Measurements from ENCODE around the gene RABGAP1.
A peak's percentile ranks its signal among the peaks of the same experiment; 100 is the strongest.

RABGAP1 gene

GRCh38 chr9:122912964-122913673 is 27.7 kb upstream of the RABGAP1 start, which contains the start of gene ZBTB6 (continued):
- TF ChIP-seq IKZF3 (tag by site-specific recombination; IDR thresholded peaks at IDR 0.05) (peak; percentile 74), ZNF133 (tag by site-specific recombination; IDR thresholded peaks at IDR 0.05) (no peak), ZEB2 (tag by site-specific recombination; IDR thresholded peaks at IDR 0.05) (peak; percentile 39; the same call in 1 of the 2 replicates)

- no peak for TF ChIP-seq ZSCAN16 (tag by site-specific recombination; IDR thresholded peaks at IDR 0.05)
- no peak for TF ChIP-seq ZNF24 (tag by site-specific recombination; IDR thresholded peaks at IDR 0.05)
- TF ChIP-seq GLIS1 (tag by site-specific recombination; IDR thresholded peaks at IDR 0.05) = no peak
- no peak for TF ChIP-seq ZNF645 (tag by site-specific recombination; IDR thresholded peaks at IDR 0.05)
- no peak for TF ChIP-seq ZNF558 (tag by site-specific recombination; IDR thresholded peaks at IDR 0.05)
- TF ChIP-seq ZNF16 (tag by site-specific recombination; IDR thresholded peaks at IDR 0.05; ENCODE audit: low read depth) = no peak
- no peak for TF ChIP-seq ZNF624 (tag by site-specific recombination; IDR thresholded peaks at IDR 0.05)
- no peak for TF ChIP-seq GFI1B (tag by site-specific recombination; IDR thresholded peaks at IDR 0.05)
- ChIA-PET POLR2A (no interaction called here), CTCF (no interaction called here)
- Histone ChIP-seq H3K36me3 (ENCODE audit: control insufficient read depth in 2 of 2, insufficient read depth in 1 of 2, low read length in 2 of 2) (peaks cover 0 to 25% of the 10 kb centered on the region in 2 experiments; a peak in 2 of 3 replicates), H3K27ac (ENCODE audit: extremely low read depth, low read depth, low read length) (no peak overlapping the region), H3K4me1 (ENCODE audit: control insufficient read depth, insufficient read depth, low read length) (no peaks in the 10 kb centered on the region), H3K4me3 (ENCODE audit: low read depth, low read length) (no peak overlapping the region), H3K9me3 (ENCODE audit: control insufficient read depth, insufficient read depth, low read depth, low read length) (no peaks in the 10 kb centered on the region)
Measured at GRCh38 chr9:122918310-122918709, 22.5 kb upstream of the RABGAP1 start.

GRCh38 chr9:122922713-122923112 is 18.1 kb upstream of the RABGAP1 start:
- H3K4me3 ChIP-seq (ENCODE audit: low read depth, low read length) = no peak overlapping the region
- H3K36me3 ChIP-seq (ENCODE audit: control insufficient read depth in 2 of 2, insufficient read depth in 1 of 2, low read length in 2 of 2) = peaks cover 0 to 23% of the 10 kb centered on the region in 2 experiments; a peak in 2 of 3 replicates
- TF ChIP-seq OVOL3 (tag by site-specific recombination; IDR thresholded peaks at IDR 0.05) = no peak
- no peak for TF ChIP-seq ZNF18 (tag by site-specific recombination; IDR thresholded peaks at IDR 0.05)
- TF ChIP-seq BCL11B (tag by site-specific recombination; IDR thresholded peaks at IDR 0.05; ENCODE audit: low read depth) = no peak
- TF ChIP-seq ZNF639 (tag by site-specific recombination; IDR thresholded peaks at IDR 0.05) = no peak
- TF ChIP-seq HOXA7 (CRISPR knock-in tag; IDR thresholded peaks at IDR 0.05; ENCODE audit: borderline replicate concordance) = no peak
- no peak for TF ChIP-seq ZNF510 (tag by site-specific recombination; IDR thresholded peaks at IDR 0.05; ENCODE audit: insufficient replicate concordance)
- no peak for TF ChIP-seq ZNF560 (tag by site-specific recombination; IDR thresholded peaks at IDR 0.05; ENCODE audit: borderline replicate concordance)
- no peak for TF ChIP-seq ZBTB44 (tag by site-specific recombination; IDR thresholded peaks at IDR 0.05)
- TF ChIP-seq ZNF112 (tag by site-specific recombination; IDR thresholded peaks at IDR 0.05) = no peak
- TF ChIP-seq ZBTB48 (tag by site-specific recombination; IDR thresholded peaks at IDR 0.05) = no peak
- no peak for TF ChIP-seq YY2 (tag by site-specific recombination; IDR thresholded peaks at IDR 0.05)
- no peak for TF ChIP-seq ZNF473 (tag by site-specific recombination; IDR thresholded peaks at IDR 0.05)
- no peak for TF ChIP-seq ZNF704 (tag by site-specific recombination; IDR thresholded peaks at IDR 0.05)
- H3K27ac ChIP-seq (ENCODE audit: extremely low read depth, low read depth, low read length) = no peak overlapping the region
- POLR2A ChIA-PET = no interaction called here
- no peaks in the 10 kb centered on the region for H3K4me1 ChIP-seq (ENCODE audit: control insufficient read depth, insufficient read depth, low read length)
- no peaks in the 10 kb centered on the region for H3K9me3 ChIP-seq (ENCODE audit: control insufficient read depth, insufficient read depth, low read depth, low read length)
- CTCF ChIA-PET = no interaction called here

Data from HEK293 (cell line).